Brain microvascular endothelial cell (primary cell): ENCODE results near the gene CTXN2.
A peak's percentile ranks its signal among the peaks of the same experiment; 100 is the strongest.

ENCODE experiments used
- DNase-seq: peaks from one replicate; pipeline ENCODE4 v3.0.0-alpha.2; 2020
- H3K27ac ChIP-seq: fragments of 250-450 bp; sonication (Bioruptor Pico); 2 replicates; pipeline ENCODE4 v1.5.1; 2020; ENCODE audit warnings: mild to moderate bottlenecking, moderate library complexity
- H3K27me3 ChIP-seq: fragments of 250-450 bp; sonication (Bioruptor Pico); replicated peaks from 2 replicates; pipeline ENCODE4 v1.5.1; 2020; ENCODE audit warnings: mild to moderate bottlenecking
- H3K36me3 ChIP-seq: fragments of 250-450 bp; sonication (Bioruptor Pico); replicated peaks from 2 replicates; pipeline ENCODE4 v1.5.1; 2020; ENCODE audit warnings: mild to moderate bottlenecking
- H3K4me3 ChIP-seq: 2 replicates; pipeline ENCODE4 v1.5.1; 2011; ENCODE audit warnings: low read depth, mild to moderate bottlenecking, control low read depth, low read length, moderate library complexity
- CTCF ChIP-seq: IDR thresholded peaks from 2 replicates; pipeline ENCODE4 v1.5.1; 2011; ENCODE audit warnings: low read depth, mild to moderate bottlenecking, moderate library complexity, low read length, control low read depth, inconsistent platforms; ENCODE audit errors: missing control alignments
- in situ Hi-C: cut with HindIII; loops from 2 replicates; pipeline ENCODE4 v1.10.0; 2017; ENCODE audit warnings: low sequenced_read_pairs, low pct_ligation_motif_present

CTXN2 gene

GRCh38 chr15:48177383-48177765, 14.1 kb upstream of the CTXN2 start:
- peak overlapping the region; percentile 60 for H3K4me3 ChIP-seq
- no peaks in the 10 kb centered on the region for H3K36me3 ChIP-seq
- H3K27me3 ChIP-seq, result no peaks in the 10 kb centered on the region
- peak; percentile 38 for DNase-seq
- H3K27ac ChIP-seq, result peak overlapping the region; percentile 46
- no peak for TF ChIP-seq CTCF
- in situ Hi-C loops, result no loop called here

- no peak for TF ChIP-seq CTCF
- Histone ChIP-seq H3K27me3 (no peaks in the 10 kb centered on the region), H3K36me3 (no peaks in the 10 kb centered on the region), H3K4me3 (peak within 1 kb of the TSS; percentile 60), H3K27ac (peak within 1 kb of the TSS; percentile 46)
- peak; percentile 70 for DNase-seq
- in situ Hi-C loops, result no loop called here
These were observed 13.5 kb upstream of the CTXN2 start, which contains the start of gene MYEF2 for GRCh38 chr15:48177766-48178647. TSS of gene MYEF2 (minus strand) at chr15:48178295. CDS start at chr15:48178237, 58 bp downstream.

DNA sequence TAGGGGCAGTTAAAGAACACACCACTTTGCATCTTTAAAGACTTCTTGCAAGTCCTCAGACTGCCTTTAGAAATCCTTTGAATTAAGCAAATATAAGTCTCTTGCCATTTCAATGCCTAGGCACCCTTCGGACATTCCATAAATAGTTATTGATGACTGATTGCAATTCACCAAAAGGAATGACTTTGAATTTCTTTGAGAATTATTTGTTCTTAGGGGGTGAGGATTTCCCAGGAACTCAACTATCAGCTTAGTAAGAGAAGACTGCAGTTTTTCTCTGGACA, 12.9 kb upstream of the CTXN2 start:
- TF ChIP-seq CTCF, result no peak
- no peak for DNase-seq
- peak overlapping the region; percentile 60 for H3K4me3 ChIP-seq
- no peak overlapping the region for H3K27ac ChIP-seq
- no peaks in the 10 kb centered on the region for H3K27me3 ChIP-seq
- H3K36me3 ChIP-seq, result no peaks in the 10 kb centered on the region
- in situ Hi-C loops, result no loop called here

- in situ Hi-C loops, result no loop called here
- Histone ChIP-seq H3K36me3 (no peaks in the 10 kb centered on the region), H3K27ac (no peak overlapping the region), H3K27me3 (no peaks in the 10 kb centered on the region), H3K4me3 (no peak overlapping the region)
- TF ChIP-seq CTCF, result no peak
- DNase-seq, result no peak
These were observed 8.7 kb upstream of the CTXN2 start for GRCh38 chr15:48182749-48183148.

- TF ChIP-seq CTCF, result no peak
- in situ Hi-C loops, result no loop called here
- no peak overlapping the region for H3K4me3 ChIP-seq
- H3K36me3 ChIP-seq, result no peaks in the 10 kb centered on the region
- H3K27me3 ChIP-seq, result no peaks in the 10 kb centered on the region
- DNase-seq, result no peak
- no peak overlapping the region for H3K27ac ChIP-seq
These were observed 5.9 kb upstream of the CTXN2 start for GRCh38 chr15:48185529-48185928.

GRCh38 chr15:48186271-48186670, 5.2 kb upstream of the CTXN2 start:
- no peaks in the 10 kb centered on the region for H3K36me3 ChIP-seq
- no peak overlapping the region for H3K4me3 ChIP-seq
- no peak for DNase-seq
- no peak overlapping the region for H3K27ac ChIP-seq
- no peak for TF ChIP-seq CTCF
- H3K27me3 ChIP-seq, result no peaks in the 10 kb centered on the region
- in situ Hi-C loops, result no loop called here
